ENCODE results near the gene S100A12.

GRCh38 chr1:153394391-153394790 lies 19.0 kb upstream of the S100A12 start:
- no peak for TF ChIP-seq SUZ12 (IDR thresholded peaks at IDR 0.05; ENCODE audit: extremely low read depth, insufficient read depth, insufficient read length)
- no peak for TF ChIP-seq YY1 (IDR thresholded peaks at IDR 0.05; ENCODE audit: insufficient read depth, insufficient read length)
